ENCODE measurements around the gene KDM5C.

Gene KDM5C

GRCh38 chrX:53249408-53250042 lies 24.5 kb upstream of the KDM5C start:
- no peak for DNase-seq

- DNase-seq = no peak
Observed at GRCh38 chrX:53247928-53248327, 22.9 kb upstream of the KDM5C start.

- DNase-seq = no peak
Observed at GRCh38 chrX:53246231-53246630, 21.2 kb upstream of the KDM5C start.

- DNase-seq = no peak
Observed at GRCh38 chrX:53244610-53245009, 19.6 kb upstream of the KDM5C start.

- no peak for DNase-seq
Observed at GRCh38 chrX:53242310-53242709, 17.3 kb upstream of the KDM5C start.

GRCh38 chrX:53241558-53241957 lies 16.6 kb upstream of the KDM5C start:
- DNase-seq = no peak

GRCh38 chrX:53239474-53239873 lies 14.5 kb upstream of the KDM5C start:
- DNase-seq = peak; percentile 55

GRCh38 chrX:53237056-53237455 lies 12.0 kb upstream of the KDM5C start:
- no peak for DNase-seq

- no peak for DNase-seq
Observed at GRCh38 chrX:53236025-53236679, 11.1 kb upstream of the KDM5C start.

GRCh38 chrX:53235566-53235965 lies 10.6 kb upstream of the KDM5C start:
- no peak for DNase-seq

- no peak for DNase-seq
Observed at GRCh38 chrX:53234484-53234883, 9.5 kb upstream of the KDM5C start.

- DNase-seq = no peak
Observed at GRCh38 chrX:53233536-53233935, 8.5 kb upstream of the KDM5C start.

GRCh38 chrX:53230116-53230515 lies 5.1 kb upstream of the KDM5C start:
- no peak for DNase-seq

GRCh38 chrX:53227224-53227765 lies 2.3 kb upstream of the KDM5C start:
- DNase-seq = no peak

GRCh38 chrX:53223955-53224859 lies 800 bp downstream of the KDM5C start:
- DNase-seq = peak; percentile 18

GRCh38 chrX:53223068-53223693 lies 1.8 kb downstream of the KDM5C start:
- DNase-seq = no peak

- DNase-seq = no peak
Observed at GRCh38 chrX:53211391-53211978, 13.5 kb downstream of the KDM5C start.

- no peak for DNase-seq
Observed at GRCh38 chrX:53196678-53197077, 28.3 kb downstream of the KDM5C start.

GRCh38 chrX:53195401-53195800 lies 29.6 kb downstream of the KDM5C start:
- DNase-seq = no peak

GRCh38 chrX:53194308-53194707 lies 30.7 kb downstream of the KDM5C start:
- DNase-seq = no peak

GRCh38 chrX:53193093-53193492 lies 31.9 kb downstream of the KDM5C start:
- DNase-seq = no peak

GRCh38 chrX:53190363-53190960 lies 34.5 kb downstream of the KDM5C start:
- no peak for DNase-seq

All from activated gamma-delta T cell treated with Interleukin-2 at 50 U/mL for 16 hours (primary cell).